ENCODE measurements around the gene HOMER2.
A peak's percentile ranks its signal among the peaks of the same experiment; 100 is the strongest.
"Not testable (repeated sequence)": the region's sequence is repeated elsewhere in the genome, so short reads cannot be mapped to it uniquely, and the experiment has no call there.

The HOMER2 gene

DNA sequence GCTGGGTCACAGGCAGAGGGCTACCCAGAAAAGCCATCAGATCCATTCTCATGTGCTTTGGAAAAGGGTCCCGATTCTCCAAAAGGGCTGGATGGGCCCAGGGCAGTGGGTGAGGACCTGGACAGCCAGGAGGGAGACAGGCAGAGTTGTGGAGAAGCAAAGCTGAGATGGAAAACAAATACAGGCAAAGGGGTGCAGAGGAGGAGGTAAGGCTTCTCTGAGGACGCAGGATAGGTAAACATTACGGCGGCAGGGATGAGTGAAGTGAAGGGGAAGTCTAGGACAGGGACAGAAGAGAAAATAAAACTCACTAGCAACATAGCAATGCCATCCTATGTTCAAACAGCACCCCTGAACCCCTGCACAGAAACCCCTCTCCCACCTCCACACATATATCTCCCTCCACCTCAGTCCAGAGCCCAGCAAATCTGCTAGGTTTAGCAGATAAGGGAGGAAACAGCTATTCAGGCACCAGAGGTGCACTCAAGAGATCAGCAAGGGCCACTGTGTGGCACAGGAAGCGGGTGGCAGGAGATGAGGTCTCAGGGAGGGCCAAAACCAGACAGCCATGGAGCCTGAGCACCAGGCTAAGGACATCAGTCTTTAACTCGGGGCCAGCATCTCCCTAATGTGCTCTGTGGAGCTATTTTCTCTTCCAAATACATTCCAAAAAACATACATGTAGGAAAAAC lies 51.3 kb downstream of the HOMER2 start:
- TF ChIP-seq, protein P1, sequence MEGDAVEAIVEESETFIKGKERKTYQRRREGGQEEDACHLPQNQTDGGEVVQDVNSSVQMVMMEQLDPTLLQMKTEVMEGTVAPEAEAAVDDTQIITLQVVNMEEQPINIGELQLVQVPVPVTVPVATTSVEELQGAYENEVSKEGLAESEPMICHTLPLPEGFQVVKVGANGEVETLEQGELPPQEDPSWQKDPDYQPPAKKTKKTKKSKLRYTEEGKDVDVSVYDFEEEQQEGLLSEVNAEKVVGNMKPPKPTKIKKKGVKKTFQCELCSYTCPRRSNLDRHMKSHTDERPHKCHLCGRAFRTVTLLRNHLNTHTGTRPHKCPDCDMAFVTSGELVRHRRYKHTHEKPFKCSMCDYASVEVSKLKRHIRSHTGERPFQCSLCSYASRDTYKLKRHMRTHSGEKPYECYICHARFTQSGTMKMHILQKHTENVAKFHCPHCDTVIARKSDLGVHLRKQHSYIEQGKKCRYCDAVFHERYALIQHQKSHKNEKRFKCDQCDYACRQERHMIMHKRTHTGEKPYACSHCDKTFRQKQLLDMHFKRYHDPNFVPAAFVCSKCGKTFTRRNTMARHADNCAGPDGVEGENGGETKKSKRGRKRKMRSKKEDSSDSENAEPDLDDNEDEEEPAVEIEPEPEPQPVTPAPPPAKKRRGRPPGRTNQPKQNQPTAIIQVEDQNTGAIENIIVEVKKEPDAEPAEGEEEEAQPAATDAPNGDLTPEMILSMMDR (IDR thresholded peaks at IDR 0.05; ENCODE audit: insufficient read depth, low read depth, low read length, missing control alignments): no peak
- no peak for DNase-seq (ENCODE audit: low read depth)
- H3K4me3 ChIP-seq (ENCODE audit: low read length): no peak overlapping the region

DNA sequence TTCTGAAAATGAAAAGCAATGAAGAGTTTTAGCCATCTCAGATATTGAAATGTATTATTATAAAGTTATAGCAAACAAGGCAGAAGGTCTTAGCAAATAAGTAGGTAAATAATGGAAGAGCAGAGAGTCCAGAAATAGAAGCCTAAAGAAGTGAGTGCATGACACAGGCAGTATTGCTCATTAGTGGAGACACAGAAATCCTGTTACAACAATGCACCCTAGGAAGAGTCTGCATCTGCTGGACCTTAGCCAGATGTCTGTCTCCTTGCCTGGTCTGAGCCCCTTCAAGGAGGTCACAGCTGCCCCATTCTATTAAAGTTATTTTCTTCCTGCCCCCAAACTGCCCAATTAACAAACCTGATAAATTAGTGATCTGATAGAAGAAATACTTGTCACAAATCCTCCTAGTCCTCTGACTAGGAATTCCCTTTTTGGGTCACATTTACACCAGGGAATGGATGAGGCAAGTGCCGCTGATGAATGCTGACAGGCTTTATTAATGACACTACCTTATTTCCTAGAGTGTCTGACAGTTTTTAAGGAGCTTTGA lies 51.9 kb downstream of the HOMER2 start:
- TF ChIP-seq, protein P1 (IDR thresholded peaks at IDR 0.05; ENCODE audit: insufficient read depth, low read depth, low read length, missing control alignments): no peak
- peak; percentile 50 for DNase-seq (ENCODE audit: low read depth)
- no peak overlapping the region for H3K4me3 ChIP-seq (ENCODE audit: low read length)

DNA sequence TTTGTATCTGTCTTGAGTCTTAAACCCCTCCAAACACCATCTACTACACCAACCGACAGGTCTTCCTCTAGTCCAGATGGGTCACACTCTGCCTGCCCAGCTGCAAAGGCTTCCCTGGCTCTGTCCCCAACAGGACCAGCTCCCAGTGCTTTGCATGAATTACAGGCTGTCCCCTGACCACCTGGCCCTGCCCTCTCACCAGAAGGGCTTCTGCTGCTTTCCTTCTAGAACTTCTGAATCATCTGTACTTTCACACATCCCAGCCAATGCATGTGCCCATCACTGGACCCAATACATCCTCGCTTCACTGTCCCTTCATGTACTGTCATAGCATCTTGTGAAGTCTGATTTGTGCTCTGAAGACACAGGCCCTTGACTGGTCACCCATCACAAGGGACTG lies 53.6 kb downstream of the HOMER2 start:
- no peak overlapping the region for H3K4me3 ChIP-seq (ENCODE audit: low read length)
- TF ChIP-seq, protein P1 (IDR thresholded peaks at IDR 0.05; ENCODE audit: insufficient read depth, low read depth, low read length, missing control alignments): no peak
- DNase-seq (ENCODE audit: low read depth): no peak

DNA sequence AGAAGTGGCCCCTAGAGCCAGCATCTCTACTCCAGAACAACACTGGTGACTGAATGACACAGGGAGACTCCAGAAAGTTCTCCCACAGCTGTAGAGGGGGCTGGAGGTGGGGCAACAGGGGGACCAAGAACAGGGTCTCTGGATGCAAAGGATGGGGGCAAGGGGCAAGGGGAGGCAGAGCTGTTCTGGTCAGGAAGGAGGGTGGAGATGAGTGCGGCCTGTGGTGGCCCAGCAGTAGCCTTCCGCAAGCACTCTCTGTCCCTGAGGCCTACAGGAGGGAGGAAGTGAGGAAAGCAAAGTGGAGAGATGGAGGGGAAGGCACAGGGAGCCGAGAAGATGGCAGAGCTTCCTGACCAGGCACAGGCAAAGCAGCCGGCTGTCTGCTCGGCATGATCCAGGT lies 56.5 kb downstream of the HOMER2 start:
- no peak for DNase-seq (ENCODE audit: low read depth)
- TF ChIP-seq, protein P1 (IDR thresholded peaks at IDR 0.05; ENCODE audit: insufficient read depth, low read depth, low read length, missing control alignments): no peak
- H3K4me3 ChIP-seq (ENCODE audit: low read length): no peak overlapping the region

DNA sequence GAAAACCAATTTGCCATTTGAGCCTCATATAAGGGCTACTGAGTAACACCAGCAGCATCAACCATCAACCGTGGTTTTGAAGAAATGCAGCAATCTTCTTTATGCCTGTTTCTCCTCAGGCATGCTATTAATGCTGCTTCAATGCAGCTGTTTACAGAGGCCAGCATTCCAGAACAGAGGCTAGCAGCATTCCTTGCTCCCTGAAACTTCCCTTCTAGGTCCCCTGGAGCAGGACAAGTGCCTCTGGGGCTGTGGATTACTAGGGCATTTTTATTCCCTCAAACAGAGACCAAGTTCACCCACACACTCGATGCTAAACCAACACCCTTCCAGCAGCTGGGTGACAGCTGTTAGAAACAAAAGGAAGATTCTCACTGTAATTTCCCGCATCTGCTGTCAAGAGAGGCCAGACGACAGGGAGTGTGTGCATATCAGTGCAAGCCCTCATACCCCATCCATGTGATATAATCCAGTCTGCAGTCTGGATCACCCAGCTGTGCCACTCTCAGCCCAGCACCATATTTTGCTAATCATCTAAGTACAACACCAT lies 57.5 kb downstream of the HOMER2 start:
- DNase-seq (ENCODE audit: low read depth): no peak
- H3K4me3 ChIP-seq (ENCODE audit: low read length): no peak overlapping the region
- TF ChIP-seq, protein P1 (IDR thresholded peaks at IDR 0.05; ENCODE audit: insufficient read depth, low read depth, low read length, missing control alignments): no peak

DNA sequence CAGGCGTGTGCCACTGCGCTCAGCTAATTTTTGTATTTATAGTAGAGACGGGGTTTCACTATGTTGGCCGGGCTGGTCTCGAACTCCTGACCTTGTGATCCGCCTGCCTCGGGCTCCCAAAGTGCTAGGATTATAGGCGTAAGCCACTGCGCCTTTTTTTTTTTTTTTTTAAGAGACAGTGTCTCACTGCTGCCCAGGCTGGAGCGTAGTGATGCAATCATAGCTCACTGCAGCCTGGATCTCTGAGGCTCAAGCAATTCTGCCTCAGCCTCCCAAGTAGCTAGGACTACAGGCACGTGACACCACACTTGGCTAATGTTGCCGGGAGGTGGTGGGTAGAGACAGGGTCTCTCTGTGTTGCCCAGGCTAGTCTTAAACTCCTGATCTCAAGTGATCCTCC lies 59.0 kb downstream of the HOMER2 start:
- DNase-seq (ENCODE audit: low read depth); H3K4me3 ChIP-seq (ENCODE audit: low read length): not testable (repeated sequence)

DNA sequence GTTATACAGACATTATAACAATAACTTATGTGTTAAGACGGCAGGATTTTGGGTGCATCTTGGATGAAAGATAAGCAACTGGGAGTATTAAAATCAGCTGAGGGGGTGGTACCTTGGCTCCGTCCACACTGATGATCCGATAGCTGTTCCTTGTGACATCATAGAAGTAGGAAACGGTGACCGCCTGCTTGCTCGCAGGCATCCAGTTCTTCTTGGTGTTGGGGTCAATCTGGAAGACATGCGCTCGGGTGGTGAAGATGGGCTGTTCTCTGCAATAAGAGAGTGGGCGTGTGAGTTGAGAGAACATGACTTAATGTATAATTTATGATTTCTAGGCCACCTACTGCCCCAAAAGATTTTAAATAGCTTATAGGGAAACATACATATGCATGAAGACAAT lies 59.9 kb downstream of the HOMER2 start:
- no peak overlapping the region for H3K4me3 ChIP-seq (ENCODE audit: low read length)
- TF ChIP-seq, protein P1 (IDR thresholded peaks at IDR 0.05; ENCODE audit: insufficient read depth, low read depth, low read length, missing control alignments): no peak
- DNase-seq (ENCODE audit: low read depth): no peak

Data from epithelial cell of esophagus (primary cell).